GM18499 (cell line): ENCODE measurements around the gene DICER1.

Experiments used
- ATAC-seq: cut with Tn5 transposase; IDR thresholded peaks from one replicate; pipeline ENCODE4 v1.9.1; 2021; ENCODE audit warnings: moderate number of reproducible peaks; ENCODE audit not compliant: insufficient read depth, unreplicated experiment

The DICER1 gene

GRCh38 chr14:95044463-95045105 lies 112.7 kb downstream of the DICER1 start:
- ATAC-seq, result no peak

GRCh38 chr14:95043732-95044462 lies 113.4 kb downstream of the DICER1 start:
- ATAC-seq, result no peak

DNA sequence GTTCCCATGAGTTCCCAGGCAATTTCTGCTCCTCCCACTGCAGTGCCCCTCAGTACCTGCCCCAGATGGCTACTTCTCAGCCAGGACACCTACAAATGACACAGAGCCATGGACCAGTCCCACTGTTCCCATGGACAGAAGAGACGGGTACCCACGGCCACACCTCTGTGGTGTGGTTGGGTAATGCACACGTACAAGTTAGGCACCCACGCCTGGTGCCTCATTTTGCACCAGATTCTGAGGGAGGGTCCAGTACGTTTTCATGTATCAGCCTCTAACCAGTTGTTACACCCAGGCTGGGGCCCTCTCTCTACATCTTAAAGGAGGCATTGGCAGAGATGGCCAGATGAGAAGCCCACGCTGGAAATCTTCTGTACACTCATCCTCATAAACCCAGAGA lies 114.0 kb downstream of the DICER1 start:
- ATAC-seq, result no peak

GRCh38 chr14:95041477-95042020 lies 115.8 kb downstream of the DICER1 start:
- ATAC-seq, result no peak

- no peak for ATAC-seq
Measured at GRCh38 chr14:95040708-95041476, 116.4 kb downstream of the DICER1 start.

DNA sequence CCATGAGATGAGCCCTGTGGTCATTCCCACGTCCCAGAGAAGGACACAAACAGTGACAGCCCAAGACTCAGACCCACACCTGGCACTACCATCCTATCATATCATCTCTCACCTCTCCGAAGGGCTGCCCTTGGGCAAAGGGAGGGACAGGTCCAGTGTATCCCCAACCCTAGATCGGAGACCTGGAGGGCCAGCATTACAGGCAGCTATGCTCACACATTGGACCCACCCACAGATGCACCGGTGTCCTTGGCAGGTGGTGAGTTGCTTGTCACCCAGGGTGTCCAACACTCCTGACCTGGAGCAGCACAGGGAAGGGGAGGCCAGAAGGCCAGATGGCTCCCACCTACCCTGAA lies 117.4 kb downstream of the DICER1 start:
- ATAC-seq, result no peak

DNA sequence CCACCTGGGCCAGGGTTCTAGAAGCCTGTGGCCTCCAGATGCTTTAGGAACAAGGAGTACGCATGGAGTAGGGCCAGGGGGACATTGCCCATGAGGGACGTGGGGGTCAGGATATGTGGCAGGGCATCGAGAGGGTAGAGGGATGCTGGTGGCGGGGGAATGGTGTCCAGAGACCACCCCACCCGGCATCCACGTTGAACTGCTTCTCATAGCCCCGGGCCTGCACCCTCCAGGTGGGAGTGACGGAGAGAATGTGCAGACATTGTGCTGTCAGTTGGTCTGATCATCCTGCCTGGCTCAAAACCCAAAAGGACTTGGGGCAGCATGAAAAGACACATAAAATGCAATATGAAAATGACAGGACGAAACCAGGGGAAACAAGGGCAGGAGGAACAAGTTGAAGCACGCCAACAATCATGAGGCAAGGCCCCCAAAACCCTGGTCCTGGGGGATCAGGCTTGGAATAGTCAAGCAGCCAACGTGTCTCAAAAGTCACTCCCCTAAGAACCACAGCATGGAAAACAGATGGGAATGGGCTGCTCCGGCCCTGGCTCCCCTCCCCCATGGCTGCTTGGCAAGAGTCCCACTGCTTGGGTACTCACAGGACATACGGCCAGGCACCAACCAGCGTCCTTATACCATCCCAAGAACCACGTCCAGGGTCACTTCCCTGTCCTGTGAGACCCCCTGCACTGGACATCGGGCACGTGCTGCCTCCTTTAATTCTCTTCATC lies 117.9 kb downstream of the DICER1 start:
- ATAC-seq, result no peak

GRCh38 chr14:95038521-95039250 lies 118.6 kb downstream of the DICER1 start:
- no peak for ATAC-seq

- no peak for ATAC-seq
Measured at GRCh38 chr14:95037273-95037672, 120.1 kb downstream of the DICER1 start.
